GM12878 (cell line): ENCODE results near the gene PLXNA4. TPM values are rescaled to one million over a fixed set of nuclear protein-coding genes. Genes with fewer than 3 reads are reported as not detected.

Experiments used
- ATAC-seq: fragments of 200-7000 bp; cut with Tn5 transposase; 3 replicates; pipeline ENCODE4 v1.9.1; 2020; ENCODE audit warnings: mild to moderate bottlenecking, moderate library complexity
- BruUV-seq: library from RNA; stranded (reverse); fragments of 400-500 nt; replicated peaks from 2 replicates; lab custom pipeline; 2021; lab: Mats Ljungman, UMichigan
- CTCF ChIA-PET: fragments of 300-600 bp; sonication (Branson Sonifier 250); formaldehyde crosslinking; extraction: SDS; loops from one replicate; lab custom pipeline; 2021; ENCODE audit warnings: inconsistent platforms; lab: Yijun Ruan, JAX
- POLR2A ChIA-PET: fragments of 350-600 bp; formaldehyde crosslinking; extraction: SDS; loops from one replicate; lab custom pipeline; 2021; ENCODE audit warnings: inconsistent platforms; lab: Charles Lee
- RAD21 ChIA-PET: fragments of 300-600 bp; sonication (Branson Sonifier 250); formaldehyde crosslinking; loops from one replicate; lab custom pipeline; 2023; ENCODE audit warnings: antibody characterized with exemption; ENCODE audit not compliant: unreplicated experiment; lab: Charles Lee
- SMC1A ChIA-PET: fragments of 300-600 bp; sonication (Branson Sonifier 250); formaldehyde crosslinking; loops from one replicate; lab custom pipeline; 2023; ENCODE audit not compliant: unreplicated experiment, uncharacterized antibody; lab: Charles Lee
- DNase-seq: peaks from one replicate; pipeline ENCODE4 v3.0.0-alpha.2; 2011; ENCODE audit warnings: low read depth, low spot score
- FAIRE-seq: peaks from 3 replicates; lab custom pipeline; 2011; peaks lifted over from hg19 to GRCh38; lab: Jason Lieb, UNC
- H2AFZ ChIP-seq: 2 replicates; pipeline ENCODE4 v1.6.0; 2011; ENCODE audit warnings: low read depth, low read length, control low read depth; ENCODE audit not compliant: control insufficient read depth
- H3K27ac ChIP-seq: 2 replicates; pipeline ENCODE4 v1.5.1; 2011; ENCODE audit warnings: control low read depth; ENCODE audit not compliant: control insufficient read depth, insufficient read depth
- H3K27me3 ChIP-seq, 2 experiments: replicated peaks in 1 of 2; 2 replicates each; pipeline versions ENCODE4 v1.6.0 to v1.6.1; 2011; ENCODE audit warnings: low read length in 1 of 2; ENCODE audit not compliant: control insufficient read depth in 2 of 2, insufficient read depth in 2 of 2
- H3K36me3 ChIP-seq, 2 experiments: 2 replicates each; pipeline ENCODE4 v1.5.1; 2011; ENCODE audit warnings: low read length in 1 of 2; ENCODE audit not compliant: control insufficient read depth in 2 of 2, insufficient read depth in 2 of 2
- H3K4me1 ChIP-seq: 2 replicates; pipeline ENCODE4 v1.6.1; 2011; ENCODE audit warnings: mild to moderate bottlenecking, low read length, moderate library complexity, mixed read lengths; ENCODE audit not compliant: control insufficient read depth, insufficient read depth
- H3K4me2 ChIP-seq: 2 replicates; pipeline ENCODE4 v1.6.0; 2011; ENCODE audit warnings: control low read depth; ENCODE audit not compliant: control insufficient read depth, insufficient read depth
- H3K4me3 ChIP-seq: fragments of 200-600 bp; sonication (generic); 2 replicates; pipeline ENCODE4 v1.5.1; 2016
- H3K79me2 ChIP-seq: 2 replicates; pipeline ENCODE4 v1.6.0; 2011; ENCODE audit warnings: low read length; ENCODE audit not compliant: control insufficient read depth, insufficient read depth
- H3K9ac ChIP-seq: 2 replicates; pipeline ENCODE4 v1.8.0; 2011; ENCODE audit warnings: low read length, control low read depth, mixed read lengths; ENCODE audit not compliant: control insufficient read depth, insufficient read depth
- H3K9me3 ChIP-seq: replicated peaks from 3 replicates; pipeline ENCODE4 v1.5.1; 2011; ENCODE audit warnings: mild to moderate bottlenecking, low read length; ENCODE audit not compliant: control insufficient read depth, insufficient read depth
- H4K20me1 ChIP-seq: 2 replicates; pipeline ENCODE4 v1.6.0; 2011; ENCODE audit not compliant: control insufficient read depth, insufficient read depth
- BHLHE40 ChIP-seq, 2 experiments: fragments of 450-650 bp in 1 of 2; IDR thresholded peaks; 2 replicates each; pipeline ENCODE4 v1.6.1; 2011 to 2017; ENCODE audit warnings: low read depth in 2 of 2, borderline replicate concordance in 1 of 2, improper control_type of control experiment in 1 of 2, low read length in 1 of 2, mild to moderate bottlenecking in 1 of 2
- FOS ChIP-seq: IDR thresholded peaks from 3 replicates; pipeline ENCODE4 v1.6.1; 2011; ENCODE audit warnings: borderline replicate concordance; ENCODE audit not compliant: insufficient read length; ENCODE audit errors: extremely low read depth
- HSF1 ChIP-seq: fragments of 150-350 bp; IDR thresholded peaks from 2 replicates; pipeline ENCODE4 v1.6.1; 2014; ENCODE audit warnings: mild to moderate bottlenecking, low read depth, low read length
- KAT2A ChIP-seq: conservative IDR thresholded peaks from 2 replicates; pipeline ENCODE4 v1.6.1; 2011; ENCODE audit warnings: low read depth, low read length; ENCODE audit not compliant: control insufficient read depth
- MTA3 ChIP-seq: IDR thresholded peaks from 2 replicates; pipeline ENCODE4 v1.6.1; 2012; ENCODE audit warnings: low read length, inconsistent platforms, borderline replicate concordance
- NR2F1 ChIP-seq: fragments of 450-650 bp; conservative IDR thresholded peaks from 2 replicates; pipeline ENCODE4 v1.6.1; 2017; ENCODE audit warnings: mild to moderate bottlenecking
- RAD21 ChIP-seq: IDR thresholded peaks from 2 replicates; pipeline ENCODE4 v1.6.1; 2011; ENCODE audit warnings: mild to moderate bottlenecking, low read depth, low read length, moderate library complexity; ENCODE audit not compliant: insufficient read depth
- SIN3A ChIP-seq: IDR thresholded peaks from 2 replicates; pipeline ENCODE4 v1.6.1; 2012; ENCODE audit warnings: low read depth, low read length, improper control_type of control experiment
- SMAD1 ChIP-seq: fragments of 450-650 bp; IDR thresholded peaks from 2 replicates; pipeline ENCODE4 v1.6.1; 2018; ENCODE audit warnings: mild to moderate bottlenecking, low read depth; ENCODE audit not compliant: partially characterized antibody
- SMC3 ChIP-seq: IDR thresholded peaks from 2 replicates; pipeline ENCODE4 v1.6.1; 2011; ENCODE audit warnings: low read length, improper control_type of control experiment, borderline replicate concordance
- SREBF1 ChIP-seq: IDR thresholded peaks from 2 replicates; pipeline ENCODE4 v1.6.1; 2012; ENCODE audit warnings: mild to moderate bottlenecking, low read length
- SUZ12 ChIP-seq: fragments of 200-600 bp; sonication (generic); IDR thresholded peaks from one replicate; pipeline ENCODE4 v1.6.1; 2018; ENCODE audit warnings: antibody characterized with exemption, mild to moderate bottlenecking; ENCODE audit not compliant: unreplicated experiment
- WGBS: methylation state at CpG from one replicate; pipeline ENCODE4 v1.1.6; 2016; ENCODE audit warnings: low lambda C conversion rate; ENCODE audit not compliant: insufficient replicate concordance, insufficient coverage; ENCODE audit errors: missing lambda C conversion rate; 5-methylcytosine and 5-hydroxymethylcytosine counted together
- in situ Hi-C: fragments of 300-500 bp; cut with MboI; formaldehyde crosslinking; loops from 9 replicates; pipeline ENCODE4 v1.14.3; 2018; ENCODE audit warnings: mixed read lengths
- intact Hi-C: fragments of 100-400 bp; cut with micrococcal nuclease; formaldehyde crosslinking; loops from one replicate; pipeline ENCODE4 v1.14.2; 2022; ENCODE audit not compliant: unreplicated experiment
- polyA plus RNA-seq, 11 experiments: library from polyadenylated mRNA; depleted of rRNA in 4 of 11; unstranded in 6 of 11; stranded (reverse) in 5 of 11; fragments of >200 nt; fragmentation: Nextera tagmentation in 4 of 11; fragmentation: Illumina TruSeq in 1 of 11; extraction: Ambion mirVana in 4 of 11; extraction: Trizol in 1 of 11; gene quantifications; 1 replicate in 1 of 11; 2 replicates in 10 of 11; pipeline versions ENCODE4 v1.2.1 to v1.2.3, GENCODE V29; 2011 to 2016; ENCODE audit warnings: inconsistent platforms in 2 of 11, missing spikeins in 2 of 11, low read depth in 1 of 11
- total RNA-seq, 4 experiments: library from RNA; depleted of rRNA in 3 of 4; stranded (reverse); fragments of >200 nt in 3 of 4; fragmentation: Illumina TruSeq in 1 of 4; extraction: Trizol in 1 of 4; gene quantifications; 2 replicates each; pipeline versions ENCODE4 v1.2.1 to v1.2.3, GENCODE V29; 2013 to 2021

Gene PLXNA4
- total and polyA plus RNA-seq, 10 of the 15 experiments (the other 5 are each of a cell fraction or from before 2014, with no cell fraction given), result 0.03 TPM; not detected in 9

- no peak for TF ChIP-seq HSF1
- TF ChIP-seq MTA3, result no peak
- TF ChIP-seq, all 136 proteins: peak for 0
Observed at GRCh38 chr7:132232406-132232805, 343.9 kb downstream of the PLXNA4 start (continued).

GRCh38 chr7:132230462-132230861 is 345.8 kb downstream of the PLXNA4 start:
- 45% methylated on average over 7 of the region's 7 CpGs for WGBS

GRCh38 chr7:132228240-132228639 is 348.0 kb downstream of the PLXNA4 start:
- FAIRE-seq, result no peak
- intact Hi-C loops, result no loop called here
- TF ChIP-seq KAT2A (no peak), SMC3 (no peak), RAD21 (no peak), SIN3A (no peak), SMAD1 (no peak), HSF1 (no peak), FOS (no peak), SREBF1 (no peak), SUZ12 (no peak), NR2F1 (no peak)

More at GRCh38 chr7:132230462-132230861, 345.8 kb downstream of the PLXNA4 start:
- ChIA-PET RAD21 (no interaction called here), CTCF (no interaction called here), SMC1A (no interaction called here), POLR2A (no interaction called here)
- FAIRE-seq (no peak), DNase-seq (no peak), ATAC-seq (no peak)
- H3K27ac ChIP-seq, result no peak overlapping the region
- H3K4me2 ChIP-seq, result no peak overlapping the region
- BruUV-seq, result no TSS peak
- no peaks in the 10 kb centered on the region for H3K79me2 ChIP-seq
- H3K9ac ChIP-seq, result no peak overlapping the region
- no peaks in the 10 kb centered on the region for H3K9me3 ChIP-seq
- no peaks in the 10 kb centered on the region for H4K20me1 ChIP-seq
- TF ChIP-seq BHLHE40 (IDR thresholded peaks at IDR 0.05; ENCODE audit: borderline replicate concordance in 1 of 2, low read depth in 2 of 2, low read length in 1 of 2), result no peak
- intact Hi-C loops, result no loop called here
- no peaks in the 10 kb centered on the region for H3K4me1 ChIP-seq
- in situ Hi-C loops, result no loop called here
- H3K27me3 ChIP-seq, result no peaks in the 10 kb centered on the region; a peak in 2 of 4 replicates
- H2AFZ ChIP-seq, result no peak overlapping the region
- H3K4me3 ChIP-seq, result no peak overlapping the region
- no peaks in the 10 kb centered on the region for H3K36me3 ChIP-seq

More at GRCh38 chr7:132228240-132228639, 348.0 kb downstream of the PLXNA4 start:
- Histone ChIP-seq H2AFZ (no peak overlapping the region), H3K9ac (no peak overlapping the region), H3K27ac (no peak overlapping the region), H3K4me2 (no peak overlapping the region), H3K27me3 (no peaks in the 10 kb centered on the region; a peak in 2 of 4 replicates), H3K9me3 (no peaks in the 10 kb centered on the region), H3K79me2 (no peaks in the 10 kb centered on the region), H3K36me3 (no peaks in the 10 kb centered on the region), H4K20me1 (no peaks in the 10 kb centered on the region; the same call in 1 of the 2 replicates), H3K4me1 (no peaks in the 10 kb centered on the region), H3K4me3 (no peak overlapping the region)
- ChIA-PET POLR2A (no interaction called here), CTCF (no interaction called here), SMC1A (interaction anchor here (0.5 kb wide), 1 partner anchor 74 kb away, joined by 3 read pairs; no protein-coding TSS in a partner anchor), RAD21 (no interaction called here)
- ATAC-seq (no peak), DNase-seq (no peak)
- in situ Hi-C loops, result no loop called here
- BruUV-seq, result no TSS peak
- WGBS, result 20% methylated on average over 14 of the region's 14 CpGs
